Measurements from ENCODE around the gene RELN.
"Not testable (repeated sequence)": the region's sequence is repeated elsewhere in the genome, so short reads cannot be mapped to it uniquely, and the experiment has no call there.

The RELN gene

DNA sequence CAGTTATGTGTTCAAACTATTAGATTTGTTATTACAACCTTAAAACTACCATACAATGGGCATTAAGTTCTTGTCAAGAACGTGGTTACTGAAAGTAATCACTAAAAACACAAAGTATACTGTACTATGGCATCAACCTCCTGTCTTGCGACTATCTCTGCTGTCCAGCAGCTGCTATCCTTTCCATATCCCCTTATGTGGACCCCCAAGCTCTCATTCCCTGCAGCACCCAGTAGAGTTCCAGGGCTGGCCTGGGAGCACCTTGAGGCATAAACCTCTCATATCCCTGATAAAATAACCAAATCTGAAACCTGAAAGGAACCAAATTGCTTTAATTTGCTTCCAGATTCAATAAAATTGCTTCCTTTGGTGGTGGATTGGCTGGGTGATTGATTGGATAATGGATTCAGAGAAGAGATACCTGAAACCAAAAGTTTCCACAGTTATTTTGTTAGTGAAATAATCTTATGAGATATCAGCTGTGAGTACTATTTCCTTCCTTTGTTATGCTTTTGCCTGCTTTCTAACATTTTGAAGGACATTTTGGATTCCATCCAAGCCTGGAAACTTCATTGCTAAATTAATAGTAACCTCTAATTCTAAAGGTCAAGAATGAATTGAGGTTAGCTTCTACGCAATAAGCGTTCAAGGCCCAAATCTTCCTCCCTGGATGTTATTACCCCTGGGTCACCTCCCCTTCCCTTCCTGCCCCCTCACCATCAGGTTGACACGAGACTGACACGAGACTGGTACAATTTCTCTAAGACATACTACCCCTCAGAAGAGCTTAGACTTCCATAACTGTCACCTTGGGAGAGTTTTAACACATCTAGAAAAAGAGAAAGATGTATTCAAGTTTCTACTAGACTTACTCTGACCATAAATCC is 48.8 kb downstream of the RELN start:
- DNase-seq (ENCODE audit: low read depth), result no peak

DNA sequence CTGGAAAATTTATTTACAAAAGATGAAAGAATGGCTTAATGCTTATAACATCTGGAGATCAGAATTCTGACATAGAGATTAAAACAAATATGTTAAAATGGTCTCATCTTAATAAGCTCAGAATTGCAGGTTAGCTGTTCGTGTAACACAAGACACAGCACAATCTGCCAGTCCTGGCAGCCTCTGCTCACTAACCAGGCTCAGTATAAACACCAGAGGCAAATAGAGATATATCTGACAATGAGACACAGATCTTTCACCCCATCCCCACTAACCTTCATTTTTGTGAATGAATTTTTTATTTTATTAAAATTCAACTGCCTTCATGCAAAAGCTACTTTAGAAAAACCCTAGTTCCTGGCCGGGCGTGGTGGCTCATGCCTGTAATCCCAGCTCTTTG is 51.8 kb downstream of the RELN start:
- DNase-seq (ENCODE audit: low read depth), result no peak

DNA sequence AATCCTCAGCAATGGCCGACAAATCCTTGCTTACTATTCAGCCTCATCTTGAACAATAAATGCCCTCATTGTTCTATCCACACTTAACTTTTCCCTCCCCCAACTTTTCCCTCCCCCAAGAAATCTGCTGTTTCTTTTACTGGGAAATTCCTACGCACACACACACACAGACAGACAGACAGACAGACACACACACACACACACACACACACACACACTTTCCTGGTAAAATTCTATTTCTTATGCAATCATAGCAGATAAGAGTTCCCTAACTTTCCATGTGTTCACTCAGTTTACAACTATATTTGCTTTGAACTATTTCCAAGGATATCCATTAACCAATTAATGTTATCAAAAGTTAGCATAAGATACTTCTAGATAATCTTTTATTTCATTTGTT is 52.9 kb downstream of the RELN start:
- no peak for DNase-seq (ENCODE audit: low read depth)

DNA sequence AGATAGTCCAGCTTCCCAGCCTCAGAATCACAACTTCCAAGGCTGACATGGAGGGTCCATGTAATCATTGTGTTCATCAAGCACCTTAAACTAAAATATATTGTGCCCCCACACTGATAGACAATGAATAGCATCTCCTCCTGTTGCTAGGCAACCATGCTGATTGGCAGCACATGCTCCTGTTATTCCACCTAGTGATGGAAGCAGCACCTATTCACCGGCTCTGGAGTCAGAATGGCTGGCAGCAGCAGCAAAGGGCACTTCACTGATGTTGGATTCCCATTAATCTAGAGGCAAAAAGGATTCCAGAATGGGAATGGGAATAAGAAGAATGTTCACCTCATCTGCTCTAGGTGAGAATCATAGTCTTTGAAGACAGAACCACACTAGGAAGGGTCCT is 55.0 kb downstream of the RELN start:
- DNase-seq (ENCODE audit: low read depth), result no peak

DNA sequence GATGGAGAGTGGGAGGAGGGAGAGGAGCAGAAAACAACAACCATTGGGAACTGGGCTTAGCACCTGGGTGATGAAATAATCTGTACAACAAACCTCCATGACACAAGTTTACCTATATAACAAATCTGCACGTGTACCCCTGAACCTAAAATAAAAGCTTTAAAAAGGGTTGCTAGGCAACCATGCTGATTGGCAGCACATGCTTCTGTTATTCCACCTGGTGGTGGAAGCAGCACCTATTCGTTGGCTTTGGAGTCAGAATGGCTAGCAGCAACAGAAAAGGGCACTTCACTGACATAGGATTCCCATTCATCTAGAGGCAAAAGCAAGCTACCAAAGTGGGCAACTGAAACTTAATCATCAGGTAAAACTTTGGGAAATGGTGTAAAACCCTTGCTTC is 57.1 kb downstream of the RELN start:
- no peak for DNase-seq (ENCODE audit: low read depth)

DNA sequence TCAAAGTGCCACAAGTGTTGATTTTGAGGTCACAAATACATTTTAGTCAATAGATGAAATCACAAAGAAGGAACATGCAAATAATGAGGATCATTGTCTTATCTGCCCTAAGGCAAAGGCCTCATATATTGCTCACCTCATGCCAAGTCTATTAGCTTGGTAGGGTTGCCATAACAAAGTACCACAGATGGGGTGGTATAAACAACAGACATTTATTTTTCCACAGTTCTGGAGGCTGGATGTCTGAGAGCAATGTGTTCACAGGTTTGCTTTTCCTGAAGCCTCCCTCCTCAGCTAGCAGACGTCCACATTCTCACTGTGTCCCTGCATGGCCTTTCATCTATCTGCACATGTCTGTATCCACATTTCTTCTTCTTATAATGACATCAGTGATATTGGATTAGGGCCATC is 59.6 kb downstream of the RELN start:
- DNase-seq (ENCODE audit: low read depth), result no peak

DNA sequence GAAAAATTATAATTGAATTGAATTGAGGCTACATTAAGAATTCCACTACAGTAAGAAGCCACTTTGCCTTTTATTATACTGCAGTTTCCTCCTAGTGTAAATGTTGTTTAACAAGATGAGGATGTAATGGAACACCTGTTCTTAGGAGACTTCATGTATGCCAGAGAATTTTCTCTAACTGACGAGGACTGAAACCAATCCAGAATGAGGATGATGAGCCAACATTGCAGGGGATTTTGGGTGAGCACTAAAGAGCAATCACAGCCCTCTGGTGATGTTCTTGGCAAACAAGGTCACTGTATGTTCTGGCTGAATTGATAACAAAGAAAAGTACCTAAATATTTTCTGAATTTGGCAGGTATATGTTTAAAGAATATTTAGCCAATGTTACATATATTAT is 60.9 kb downstream of the RELN start:
- DNase-seq (ENCODE audit: low read depth), result no peak

DNA sequence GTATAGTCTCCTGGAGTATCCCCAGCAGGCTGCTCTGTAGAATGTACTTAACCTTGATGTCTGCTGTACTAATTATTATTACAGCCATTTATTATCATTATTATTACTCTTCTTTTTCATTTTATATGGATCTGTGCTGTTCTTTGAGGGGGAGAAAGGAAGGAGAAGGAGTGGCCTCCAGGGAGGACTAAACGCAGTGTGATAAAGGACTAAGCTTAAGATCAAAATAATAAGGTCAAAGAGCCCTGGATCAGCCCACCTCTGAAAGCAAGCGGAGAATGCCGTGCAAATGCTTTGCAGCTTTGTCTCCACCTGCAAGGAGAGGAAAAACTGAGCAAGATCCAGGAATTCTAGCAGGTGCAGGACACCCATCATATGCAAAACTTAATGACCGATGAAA is 65.3 kb downstream of the RELN start:
- DNase-seq (ENCODE audit: low read depth), result no peak

DNA sequence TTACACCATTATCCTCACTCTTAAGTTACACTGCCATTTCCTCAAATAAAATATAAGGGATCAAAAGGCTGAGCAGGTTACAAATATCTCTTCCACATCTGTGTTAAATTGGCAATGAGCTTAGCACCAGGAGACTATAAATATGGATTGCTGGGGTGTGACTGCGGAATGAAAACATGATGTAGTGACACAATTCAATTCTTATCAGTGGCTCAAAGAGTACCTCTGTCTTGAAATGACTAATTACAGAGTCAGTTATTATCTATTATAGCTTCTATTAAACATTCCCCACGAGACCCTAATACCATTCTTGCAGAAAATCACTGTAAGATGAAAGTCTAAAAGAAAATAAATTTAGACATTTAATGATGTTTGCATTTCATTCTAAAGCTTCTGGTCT is 67.1 kb downstream of the RELN start:
- DNase-seq (ENCODE audit: low read depth), result no peak

DNA sequence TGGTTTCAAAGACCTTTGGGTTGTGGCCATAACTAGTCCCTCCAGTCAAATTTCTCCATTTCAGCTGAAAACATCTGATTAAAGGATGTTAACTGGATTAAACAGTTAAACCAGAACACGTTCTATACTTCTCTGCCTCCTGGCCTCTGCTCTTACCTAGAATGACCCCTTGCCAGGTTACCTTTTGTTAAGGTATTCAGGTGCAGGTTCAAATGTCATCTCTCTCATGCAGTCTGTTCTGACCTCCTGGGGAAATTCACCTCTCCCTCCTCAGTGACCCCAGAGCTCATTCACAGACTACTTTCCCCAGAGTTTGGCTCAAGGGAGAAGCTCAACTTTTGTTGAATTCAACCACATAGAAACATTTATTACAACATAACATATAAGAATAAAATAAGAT is 67.8 kb downstream of the RELN start:
- no peak for DNase-seq (ENCODE audit: low read depth)

DNA sequence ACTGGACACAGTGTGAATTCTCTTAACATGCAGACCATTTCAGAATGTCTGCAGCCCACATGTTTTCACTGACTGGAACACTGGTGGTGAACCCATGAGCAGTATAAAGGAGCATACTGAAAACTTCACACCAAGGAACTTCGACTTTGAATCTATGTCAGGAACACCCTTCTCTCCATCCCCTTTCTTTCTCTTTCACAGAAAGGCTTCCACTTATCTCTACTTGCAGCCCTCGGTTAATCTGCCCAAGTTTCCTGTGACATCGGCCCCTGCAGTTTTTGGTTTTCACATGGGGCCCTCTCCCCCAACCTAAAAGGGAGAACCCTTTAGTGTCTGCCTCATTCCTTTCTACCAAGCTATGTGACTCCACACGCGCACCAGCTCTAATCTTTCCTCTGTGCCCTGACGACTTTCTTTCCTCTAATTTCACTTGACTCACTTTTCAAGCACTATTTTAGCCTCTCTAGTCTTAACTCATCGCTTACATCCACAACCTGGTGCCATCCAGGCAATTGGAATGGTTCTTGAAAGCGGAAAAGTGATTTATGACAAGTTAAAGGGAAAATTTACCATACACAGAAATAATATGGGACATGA is 70.1 kb downstream of the RELN start:
- DNase-seq (ENCODE audit: low read depth), result no peak

DNA sequence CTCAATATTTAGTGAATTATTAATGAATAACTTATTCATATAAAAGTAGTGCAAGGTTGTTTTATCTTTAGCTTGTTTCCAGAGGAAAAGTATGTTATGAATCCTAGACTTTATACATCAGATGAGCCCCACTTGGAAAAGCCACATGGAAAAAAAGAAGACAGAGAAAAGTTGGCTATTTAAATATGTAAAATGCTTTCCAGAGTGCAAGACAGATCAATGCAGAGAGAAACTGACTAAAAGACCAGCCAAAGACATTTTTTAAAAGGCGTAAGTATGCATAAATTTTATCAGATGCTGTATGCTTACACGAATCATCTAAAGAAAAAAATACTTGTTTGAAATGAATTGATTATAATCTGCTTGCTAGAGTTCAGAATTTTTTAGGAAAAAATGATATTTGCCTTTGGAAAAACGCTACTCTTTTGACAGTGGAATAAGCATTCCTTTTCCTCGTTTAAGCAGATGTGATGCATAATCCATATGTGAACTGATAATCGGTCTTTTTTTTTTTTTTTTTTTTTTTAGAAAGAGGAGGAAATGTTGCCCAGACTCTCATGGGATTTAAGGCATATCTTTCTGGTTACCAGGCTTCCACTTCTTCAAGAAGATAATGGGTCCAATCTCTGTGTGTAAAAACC is 70.7 kb downstream of the RELN start:
- DNase-seq (ENCODE audit: low read depth), result no peak

DNA sequence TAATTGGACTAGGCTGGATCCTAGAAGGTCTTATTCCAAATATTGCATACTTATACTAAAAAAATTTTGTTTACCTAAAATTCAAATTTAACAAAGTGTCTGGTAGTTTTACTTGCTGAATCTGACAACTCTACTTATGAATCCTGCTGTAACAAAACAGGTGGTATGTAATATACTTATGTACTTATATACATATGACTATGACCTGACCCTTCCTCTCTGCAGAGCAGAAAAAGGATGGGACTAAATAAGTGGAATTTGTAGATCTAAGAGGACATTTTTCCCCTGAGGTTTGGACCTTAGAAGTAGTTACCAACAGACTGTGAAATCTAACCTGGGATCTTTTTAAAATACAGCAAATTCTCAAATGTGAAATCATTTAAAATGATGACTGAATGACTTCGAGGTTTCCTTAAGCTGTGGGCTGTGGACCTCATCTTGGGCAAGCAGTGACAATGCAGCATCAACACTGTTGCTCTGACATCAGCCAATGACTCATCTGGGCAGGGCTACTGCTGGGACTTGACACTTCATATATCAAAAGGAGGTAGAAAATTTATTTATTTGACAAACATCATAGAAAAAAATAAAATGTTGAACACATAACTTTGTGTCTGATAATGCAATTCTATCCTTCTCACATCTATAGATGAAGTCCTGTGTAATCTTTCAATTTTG is 73.6 kb downstream of the RELN start:
- DNase-seq (ENCODE audit: low read depth), result no peak

DNA sequence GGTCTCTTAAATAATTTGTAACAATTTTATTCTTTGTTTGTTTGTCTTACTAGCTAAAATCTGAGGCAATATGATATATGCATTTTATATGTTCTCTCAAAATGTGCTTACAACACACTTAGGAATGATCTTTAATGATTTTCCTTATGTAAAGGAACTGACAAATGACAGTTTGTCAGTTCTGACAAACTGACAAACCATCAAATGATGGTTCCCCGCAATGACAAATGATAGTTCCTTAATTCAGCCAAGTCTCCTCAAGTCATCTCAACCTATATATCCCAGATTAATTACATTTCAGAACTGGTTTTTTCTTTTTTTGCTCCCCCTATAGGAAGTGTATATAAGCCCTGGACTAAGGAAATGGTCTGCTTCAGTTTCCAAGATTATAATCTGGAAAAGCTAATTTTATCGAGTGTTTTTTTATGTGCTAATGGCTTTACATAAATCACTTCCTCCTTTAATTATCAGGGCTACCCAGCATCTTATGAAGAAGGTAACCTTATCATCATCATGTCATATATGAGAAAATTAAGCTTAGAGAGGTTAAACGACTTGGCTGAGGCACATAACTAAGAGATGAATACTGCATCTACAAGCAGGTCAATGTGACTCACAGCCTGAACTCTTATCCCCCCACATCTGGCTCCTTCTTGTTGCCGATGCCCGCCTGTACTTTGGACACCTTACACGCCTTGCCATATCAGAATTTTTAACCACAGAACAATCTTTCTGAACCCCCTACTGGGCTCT is 75.1 kb downstream of the RELN start:
- DNase-seq (ENCODE audit: low read depth), result no peak

DNA sequence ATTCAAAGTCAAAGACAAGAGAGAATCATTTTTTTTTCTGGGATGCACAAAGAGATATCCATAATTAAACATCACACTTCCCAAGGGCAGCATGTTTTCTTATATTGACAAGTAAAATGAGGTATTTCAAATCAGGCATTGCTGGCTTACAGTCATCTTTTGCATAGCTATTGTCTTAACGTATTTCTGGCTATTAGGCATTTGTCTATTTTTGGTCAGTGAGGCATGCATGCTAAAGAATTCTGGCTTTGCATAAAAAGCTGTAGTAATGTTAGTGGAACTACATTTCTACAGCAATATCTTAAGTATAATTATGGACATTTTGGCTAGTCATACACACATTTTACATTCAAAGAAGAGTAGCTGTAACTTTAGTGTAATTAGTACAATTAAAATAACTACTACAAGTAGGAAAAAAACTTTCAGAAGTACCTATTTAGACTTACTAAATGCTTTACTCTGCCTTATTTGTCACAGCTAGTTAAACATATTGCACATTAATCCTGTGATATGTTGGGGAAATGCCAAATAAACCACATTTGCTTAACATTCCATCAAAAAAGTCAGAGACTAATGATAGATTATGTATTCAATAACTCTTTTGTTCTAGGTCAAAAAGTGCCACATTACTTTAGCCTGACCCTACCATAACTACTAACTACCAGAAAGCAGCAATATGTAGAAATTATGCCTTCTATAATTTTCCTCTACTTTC is 76.4 kb downstream of the RELN start:
- DNase-seq (ENCODE audit: low read depth), result no peak

DNA sequence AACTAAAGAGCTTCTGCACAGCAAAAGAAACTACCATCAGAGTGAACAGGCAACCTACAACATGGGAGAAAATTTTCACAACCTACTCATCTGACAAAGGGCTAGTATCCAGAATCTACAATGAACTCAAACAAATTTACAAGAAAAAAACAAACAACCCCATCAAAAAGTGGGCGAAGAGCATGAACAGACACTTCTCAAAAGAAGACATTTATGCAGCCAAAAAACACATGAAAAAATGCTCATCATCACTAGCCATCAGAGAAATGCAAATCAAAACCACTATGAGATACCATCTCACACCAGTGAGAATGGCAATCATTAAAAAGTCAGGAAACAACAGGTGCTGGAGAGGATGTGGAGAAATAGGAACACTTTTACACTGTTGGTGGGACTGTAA is 78.4 kb downstream of the RELN start:
- not testable (repeated sequence) for DNase-seq (ENCODE audit: low read depth)

DNA sequence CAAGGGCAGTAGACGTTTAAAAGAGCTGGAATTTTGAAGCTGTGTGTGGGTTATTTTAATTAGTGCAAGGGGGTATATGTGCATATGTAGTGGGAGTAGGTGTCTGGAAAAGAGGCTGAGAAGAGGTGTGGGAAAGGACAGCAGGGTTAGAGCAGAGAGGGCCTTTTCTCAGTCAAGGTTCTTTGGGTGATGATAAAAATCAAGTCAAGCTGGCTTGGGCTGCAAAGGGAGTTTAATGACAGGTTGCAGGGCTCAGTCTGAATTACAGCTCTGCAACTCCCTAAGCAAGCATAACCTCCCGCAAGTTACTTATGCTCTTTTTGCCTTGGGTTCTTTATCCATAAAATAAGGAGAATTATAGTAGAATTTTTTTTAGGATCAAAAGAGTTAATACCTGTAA is 83.5 kb downstream of the RELN start:
- DNase-seq (ENCODE audit: low read depth), result no peak

DNA sequence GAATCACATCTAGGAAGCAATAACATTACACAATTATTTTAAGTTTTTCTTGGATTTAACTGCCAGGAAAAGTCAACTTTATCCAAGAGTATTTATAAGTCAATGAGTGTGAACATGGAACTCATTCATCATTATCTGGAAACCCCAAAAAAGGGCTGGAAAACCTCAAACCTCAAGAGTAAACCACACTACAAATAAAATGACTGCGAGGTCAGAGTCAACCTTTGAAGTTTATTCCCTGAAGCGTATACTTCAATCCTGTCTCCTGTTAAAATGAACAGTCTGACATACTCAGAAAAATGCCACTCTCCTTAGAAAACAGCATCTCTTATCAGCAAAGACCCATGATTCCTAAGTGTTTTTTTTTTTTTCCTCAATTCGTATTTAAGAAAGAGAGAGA is 86.5 kb downstream of the RELN start:
- DNase-seq (ENCODE audit: low read depth), result no peak

DNA sequence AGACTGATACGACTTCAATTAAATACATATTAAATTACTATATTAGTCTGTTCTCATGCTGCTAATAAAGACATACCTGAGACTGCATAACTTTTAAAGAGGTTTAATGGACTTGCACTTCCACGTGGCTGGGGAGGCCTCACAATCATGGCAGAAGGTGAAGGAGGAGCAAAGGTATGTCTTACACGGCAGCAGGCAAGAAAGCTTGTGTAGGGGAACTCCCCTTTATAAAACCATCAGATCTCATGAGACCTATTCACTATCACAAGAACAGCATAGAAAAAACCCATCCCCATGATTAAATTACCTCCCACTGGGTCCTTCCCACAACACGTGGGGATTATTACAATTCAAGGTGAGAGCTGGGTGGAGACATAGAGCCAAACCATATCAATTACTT is 92.6 kb downstream of the RELN start:
- not testable (repeated sequence) for DNase-seq (ENCODE audit: low read depth)

DNA sequence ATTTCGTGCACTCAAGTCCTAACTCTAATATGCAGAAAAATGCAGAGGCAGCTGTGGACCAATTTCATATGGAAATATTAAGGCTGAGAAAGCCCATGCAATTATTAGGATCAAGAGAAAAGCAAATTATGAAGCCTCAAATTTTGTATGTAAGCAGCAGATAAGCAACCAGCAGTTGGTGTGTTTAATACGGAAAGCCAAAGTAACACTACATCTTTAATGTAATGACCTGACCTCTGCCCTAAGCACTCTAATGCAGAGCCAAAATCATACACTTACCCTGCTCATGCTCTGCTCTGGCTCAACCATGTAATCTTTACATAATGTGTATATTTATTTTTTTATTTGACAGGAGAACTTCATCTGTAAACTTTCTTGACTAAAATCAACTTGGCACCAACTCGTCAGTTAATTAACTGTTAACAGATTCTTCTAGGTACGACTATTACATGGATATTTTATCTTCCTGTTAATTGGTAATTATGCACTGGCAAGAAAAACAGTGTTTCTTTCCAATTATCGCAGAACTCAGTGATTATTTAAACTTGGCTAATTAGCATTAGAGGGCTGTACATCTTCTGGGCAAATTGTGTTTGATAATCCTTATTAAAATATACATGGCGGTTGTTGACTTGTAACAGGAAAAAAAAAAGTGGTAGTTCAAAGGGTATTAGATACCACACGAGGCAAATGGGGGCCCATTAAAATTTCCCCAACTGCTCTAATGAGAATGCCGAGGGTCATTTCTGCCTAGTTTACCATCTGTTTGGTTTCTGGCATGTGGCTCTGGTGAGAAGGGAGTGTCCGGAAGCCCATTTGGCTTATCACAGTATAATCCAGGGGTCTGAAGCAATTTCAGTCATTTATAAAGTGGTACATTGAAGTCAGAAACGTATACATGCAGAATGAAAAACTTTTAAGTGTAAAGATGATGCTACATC is 94.5 kb downstream of the RELN start:
- DNase-seq (ENCODE audit: low read depth), result no peak

Measured in fibroblast of the conjunctiva (primary cell).